A673 (cell line): ENCODE measurements around the gene GPAM. TPM values are rescaled to one million over a fixed set of nuclear protein-coding genes. Genes with fewer than 3 reads are reported as not detected.

Source experiments
- BruUV-seq: library from RNA; stranded (reverse); fragments of 400-500 nt; replicated peaks from 2 replicates; lab custom pipeline; 2021; lab: Mats Ljungman, UMichigan
- CTCF ChIA-PET: fragments of 300-600 bp; sonication (Branson Sonifier 250); formaldehyde crosslinking; loops from one replicate; lab custom pipeline; 2022; ENCODE audit warnings: antibody characterized with exemption; lab: Charles Lee
- POLR2A ChIA-PET: fragments of 300-600 bp; sonication (Branson Sonifier 250); formaldehyde crosslinking; loops from one replicate; lab custom pipeline; 2022; ENCODE audit warnings: antibody characterized with exemption; ENCODE audit not compliant: low non-redundant PET; lab: Charles Lee
- DNase-seq: peaks from one replicate; pipeline ENCODE4 v3.0.0-alpha.2; 2015; ENCODE audit warnings: low spot score
- H3K27ac ChIP-seq: fragments of 200-600 bp; sonication (generic); 2 replicates; pipeline ENCODE4 v1.5.1; 2016; ENCODE audit warnings: mixed run types, low read depth, mild to moderate bottlenecking, mixed read lengths, antibody characterized with exemption, low read length; ENCODE audit not compliant: poor library complexity, severe bottlenecking
- H3K27me3 ChIP-seq: fragments of 200-600 bp; sonication (generic); replicated peaks from 2 replicates; pipeline ENCODE4 v1.6.1; 2017; ENCODE audit warnings: mixed run types, low read depth, mild to moderate bottlenecking, mixed read lengths, antibody characterized with exemption, low read length; ENCODE audit not compliant: insufficient read depth, poor library complexity
- H3K36me3 ChIP-seq: fragments of 200-600 bp; sonication (generic); 2 replicates; pipeline ENCODE4 v1.6.1; 2016; ENCODE audit warnings: mixed run types, mild to moderate bottlenecking, mixed read lengths, antibody characterized with exemption, low read length; ENCODE audit not compliant: insufficient read depth, poor library complexity, severe bottlenecking
- H3K4me1 ChIP-seq: fragments of 200-600 bp; sonication (generic); 2 replicates; pipeline ENCODE4 v1.6.1; 2017; ENCODE audit warnings: mixed run types, mild to moderate bottlenecking, mixed read lengths, antibody characterized with exemption, low read length; ENCODE audit not compliant: insufficient read depth, poor library complexity, severe bottlenecking
- H3K4me3 ChIP-seq: fragments of 200-600 bp; sonication (generic); 2 replicates; pipeline ENCODE4 v1.5.1; 2016; ENCODE audit warnings: low read depth, mixed run types, mild to moderate bottlenecking, mixed read lengths, low read length; ENCODE audit not compliant: poor library complexity, severe bottlenecking
- H3K9me3 ChIP-seq: fragments of 200-600 bp; sonication (generic); 2 replicates; pipeline ENCODE4 v1.6.1; 2016; ENCODE audit warnings: mixed run types, low read depth, mild to moderate bottlenecking, mixed read lengths, antibody characterized with exemption, low read length; ENCODE audit not compliant: poor library complexity, severe bottlenecking
- CTCF ChIP-seq: fragments of 300-800, 200-600 bp; sonication (generic); conservative IDR thresholded peaks from 2 replicates; pipeline ENCODE4 v1.5.1; 2017; ENCODE audit warnings: low read depth, mild to moderate bottlenecking, antibody characterized with exemption, low read length, moderate library complexity, mixed read lengths
- EZH2 ChIP-seq: fragments of 200-600 bp; sonication (generic); IDR thresholded peaks from 2 replicates; pipeline ENCODE4 v1.6.1; 2017; ENCODE audit warnings: borderline replicate concordance, low read depth, mild to moderate bottlenecking, mixed read lengths, antibody characterized with exemption, low read length; ENCODE audit not compliant: poor library complexity, severe bottlenecking
- intact Hi-C: fragments of 100-400 bp; cut with micrococcal nuclease; formaldehyde crosslinking; loops from one replicate; pipeline ENCODE4 v1.10.0; 2022; ENCODE audit not compliant: unreplicated experiment
- total RNA-seq: library from RNA; stranded (reverse); gene quantifications from 2 replicates; pipeline ENCODE4 v1.2.3, GENCODE V29; 2021

The GPAM gene
- total RNA-seq, 1 experiment from 2014 or later = 18.1 TPM

GRCh38 chr10:112131996-112132395 is 51.6 kb downstream of the GPAM start:
- H3K27me3 ChIP-seq = no peaks in the 10 kb centered on the region
- POLR2A ChIA-PET = no interaction called here
- H3K4me1 ChIP-seq = no peaks in the 10 kb centered on the region
- no TSS peak for BruUV-seq
- no peak for TF ChIP-seq EZH2
- TF ChIP-seq CTCF = no peak
- no peaks in the 10 kb centered on the region for H3K9me3 ChIP-seq
- intact Hi-C loops = loop anchor here (10.0 kb wide), 1 partner anchor 1387 kb away; no protein-coding TSS in a partner anchor
- DNase-seq = no peak
- no peaks in the 10 kb centered on the region for H3K36me3 ChIP-seq
- H3K4me3 ChIP-seq = no peak overlapping the region
- H3K27ac ChIP-seq = no peak overlapping the region
- CTCF ChIA-PET = no interaction called here

- Histone ChIP-seq H3K4me3 (no peak overlapping the region), H3K27ac (no peak overlapping the region), H3K36me3 (no peaks in the 10 kb centered on the region), H3K27me3 (no peaks in the 10 kb centered on the region), H3K4me1 (no peaks in the 10 kb centered on the region), H3K9me3 (no peaks in the 10 kb centered on the region)
- no peak for DNase-seq
- no TSS peak for BruUV-seq
- no peak for TF ChIP-seq CTCF
- no peak for TF ChIP-seq EZH2
- intact Hi-C loops = loop anchor here (10.0 kb wide), 1 partner anchor 1387 kb away; no protein-coding TSS in a partner anchor
- CTCF ChIA-PET = no interaction called here
- POLR2A ChIA-PET = no interaction called here
Measured at GRCh38 chr10:112131346-112131745, 52.2 kb downstream of the GPAM start.

GRCh38 chr10:112126901-112127300 is 56.7 kb downstream of the GPAM start:
- no peak for DNase-seq
- Histone ChIP-seq H3K4me1 (no peaks in the 10 kb centered on the region), H3K27ac (no peak overlapping the region), H3K27me3 (peaks cover 6% of the 10 kb centered on the region), H3K36me3 (no peaks in the 10 kb centered on the region), H3K4me3 (no peak overlapping the region), H3K9me3 (no peaks in the 10 kb centered on the region)
- intact Hi-C loops = no loop called here
- no peak for TF ChIP-seq CTCF
- no peak for TF ChIP-seq EZH2
- ChIA-PET POLR2A (no interaction called here), CTCF (no interaction called here)
- no TSS peak for BruUV-seq
